KMS-11 (cell line): ENCODE data around the gene ADAMTS6.

Experiments used
- H2AFZ ChIP-seq: fragments of 200-600 bp; sonication (generic); 2 replicates; pipeline ENCODE4 v1.6.1; 2016; ENCODE audit warnings: antibody characterized with exemption, mixed run types, low read depth
- H3K27ac ChIP-seq: fragments of 200-600 bp; sonication (generic); 2 replicates; pipeline ENCODE4 v1.6.1; 2016; ENCODE audit warnings: mild to moderate bottlenecking, mixed run types
- H3K27me3 ChIP-seq: fragments of 200-600 bp; sonication (generic); 2 replicates; pipeline ENCODE4 v1.6.1; 2017; ENCODE audit warnings: mild to moderate bottlenecking, low read depth, mixed run types, moderate library complexity; ENCODE audit not compliant: insufficient read depth
- H3K36me3 ChIP-seq: fragments of 200-600 bp; sonication (generic); 2 replicates; pipeline ENCODE4 v1.6.1; 2017; ENCODE audit warnings: mild to moderate bottlenecking, mixed run types; ENCODE audit not compliant: insufficient read depth
- H3K4me1 ChIP-seq: fragments of 200-600 bp; sonication (generic); 2 replicates; pipeline ENCODE4 v1.6.1; 2016; ENCODE audit warnings: mild to moderate bottlenecking, low read depth, mixed run types; ENCODE audit not compliant: poor library complexity, severe bottlenecking
- H3K4me2 ChIP-seq: fragments of 200-600 bp; sonication (generic); 2 replicates; pipeline ENCODE4 v1.7.0; 2016; ENCODE audit warnings: mild to moderate bottlenecking, mixed run types
- H3K4me3 ChIP-seq: fragments of 200-600 bp; sonication (generic); IDR thresholded peaks from 2 replicates; pipeline ENCODE4 v1.6.1; 2017; ENCODE audit warnings: low read depth, low read length, mixed read lengths; ENCODE audit not compliant: insufficient read depth
- H3K79me2 ChIP-seq: fragments of 200-600 bp; sonication (generic); 2 replicates; pipeline ENCODE4 v1.6.1; 2016; ENCODE audit warnings: low read depth, mixed run types; ENCODE audit not compliant: insufficient read depth
- H3K9ac ChIP-seq: fragments of 200-600 bp; sonication (generic); 2 replicates; pipeline ENCODE4 v1.6.1; 2016; ENCODE audit warnings: mild to moderate bottlenecking, mixed run types
- H4K20me1 ChIP-seq: fragments of 200-600 bp; sonication (generic); 2 replicates; pipeline ENCODE4 v1.6.1; 2016; ENCODE audit warnings: mild to moderate bottlenecking, mixed run types; ENCODE audit not compliant: insufficient read depth
- TF ChIP-seq, protein P1 (sequence below): fragments of 200-600 bp; sonication (generic); conservative IDR thresholded peaks from 2 replicates; pipeline ENCODE4 v1.6.1; 2017; ENCODE audit warnings: low read depth, mild to moderate bottlenecking, antibody characterized with exemption, low read length, moderate library complexity, mixed read lengths

The ADAMTS6 gene

DNA sequence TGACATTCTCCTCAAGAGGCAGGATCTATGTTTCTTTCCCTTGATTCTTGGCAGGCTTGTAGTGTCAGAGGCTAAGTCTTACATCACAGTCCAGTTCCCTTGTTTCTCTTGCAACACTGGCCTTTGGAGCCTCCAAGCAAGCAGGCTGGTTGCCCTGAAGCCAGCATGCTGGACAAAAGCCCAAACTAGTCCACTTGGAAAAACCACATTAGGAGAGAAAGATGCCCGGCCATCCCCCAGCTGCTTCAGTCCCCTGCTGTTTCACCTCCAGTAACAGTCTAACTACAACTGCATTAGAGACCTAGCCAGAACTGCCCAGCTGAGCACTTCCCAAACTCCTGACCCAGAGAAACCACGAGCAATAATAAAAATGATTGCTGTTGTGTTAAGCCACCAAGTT lies 87.6 kb downstream of the ADAMTS6 start:
- no peak overlapping the region for H3K4me2 ChIP-seq
- H3K4me3 ChIP-seq = no peak overlapping the region
- no peak overlapping the region for H3K27ac ChIP-seq
- H3K4me1 ChIP-seq = no peaks in the 10 kb centered on the region
- no peaks in the 10 kb centered on the region for H3K79me2 ChIP-seq
- no peaks in the 10 kb centered on the region for H3K36me3 ChIP-seq
- H3K9ac ChIP-seq = no peak overlapping the region
- H4K20me1 ChIP-seq = no peaks in the 10 kb centered on the region
- TF ChIP-seq, protein P1, sequence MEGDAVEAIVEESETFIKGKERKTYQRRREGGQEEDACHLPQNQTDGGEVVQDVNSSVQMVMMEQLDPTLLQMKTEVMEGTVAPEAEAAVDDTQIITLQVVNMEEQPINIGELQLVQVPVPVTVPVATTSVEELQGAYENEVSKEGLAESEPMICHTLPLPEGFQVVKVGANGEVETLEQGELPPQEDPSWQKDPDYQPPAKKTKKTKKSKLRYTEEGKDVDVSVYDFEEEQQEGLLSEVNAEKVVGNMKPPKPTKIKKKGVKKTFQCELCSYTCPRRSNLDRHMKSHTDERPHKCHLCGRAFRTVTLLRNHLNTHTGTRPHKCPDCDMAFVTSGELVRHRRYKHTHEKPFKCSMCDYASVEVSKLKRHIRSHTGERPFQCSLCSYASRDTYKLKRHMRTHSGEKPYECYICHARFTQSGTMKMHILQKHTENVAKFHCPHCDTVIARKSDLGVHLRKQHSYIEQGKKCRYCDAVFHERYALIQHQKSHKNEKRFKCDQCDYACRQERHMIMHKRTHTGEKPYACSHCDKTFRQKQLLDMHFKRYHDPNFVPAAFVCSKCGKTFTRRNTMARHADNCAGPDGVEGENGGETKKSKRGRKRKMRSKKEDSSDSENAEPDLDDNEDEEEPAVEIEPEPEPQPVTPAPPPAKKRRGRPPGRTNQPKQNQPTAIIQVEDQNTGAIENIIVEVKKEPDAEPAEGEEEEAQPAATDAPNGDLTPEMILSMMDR = no peak
- H2AFZ ChIP-seq = no peak overlapping the region
- no peaks in the 10 kb centered on the region for H3K27me3 ChIP-seq

DNA sequence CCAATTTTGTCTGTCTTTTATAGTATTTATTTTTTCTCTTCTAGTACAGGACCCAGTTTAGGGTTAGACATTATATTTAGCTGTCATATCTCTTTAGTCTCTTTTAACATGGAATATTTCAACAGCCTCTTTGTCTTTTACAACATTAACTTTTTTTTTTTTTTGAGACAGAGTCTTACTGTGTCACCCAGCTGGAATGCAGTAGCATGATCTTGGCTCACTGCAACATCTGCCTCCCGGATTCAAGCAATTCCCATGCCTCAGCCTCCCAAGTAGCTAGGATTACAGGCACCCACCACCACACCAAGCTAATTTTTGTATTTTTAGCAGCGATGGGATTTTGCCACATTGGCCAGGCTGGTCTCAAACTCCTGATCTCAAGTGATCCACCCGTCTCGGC lies 90.1 kb downstream of the ADAMTS6 start:
- Histone ChIP-seq H3K4me2 (no peak overlapping the region), H4K20me1 (no peaks in the 10 kb centered on the region)

DNA sequence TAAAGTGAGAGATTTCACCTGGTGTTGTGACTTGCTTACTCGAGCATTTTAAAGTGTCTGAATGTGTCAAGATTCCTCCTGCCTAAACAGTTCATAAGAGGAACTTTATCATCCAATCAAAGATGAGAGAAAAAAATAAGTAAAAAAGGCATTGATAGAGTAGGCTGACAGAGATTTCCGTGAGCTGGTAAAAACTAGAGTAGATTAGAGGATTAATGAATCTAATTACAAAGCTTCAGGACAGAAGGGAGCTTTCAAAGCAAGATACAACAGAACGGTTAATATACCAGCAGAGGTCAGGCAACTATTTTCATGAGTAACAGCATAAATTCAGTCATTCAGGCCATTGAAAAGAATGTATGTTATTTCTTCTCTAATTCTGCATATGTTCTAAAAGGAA lies 91.5 kb downstream of the ADAMTS6 start:
- Histone ChIP-seq H3K9ac (no peak overlapping the region), H3K4me2 (no peak overlapping the region), H3K4me3 (no peak overlapping the region), H3K36me3 (no peaks in the 10 kb centered on the region), H4K20me1 (no peaks in the 10 kb centered on the region), H3K79me2 (no peaks in the 10 kb centered on the region), H3K27me3 (no peaks in the 10 kb centered on the region), H3K4me1 (no peaks in the 10 kb centered on the region), H2AFZ (no peak overlapping the region), H3K27ac (no peak overlapping the region)
- TF ChIP-seq, protein P1 = no peak

More for the DNA sequence above, 90.1 kb downstream of the ADAMTS6 start:
- no peaks in the 10 kb centered on the region for H3K36me3 ChIP-seq
- H3K27ac ChIP-seq = no peak overlapping the region
- H3K9ac ChIP-seq = no peak overlapping the region
- H2AFZ ChIP-seq = no peak overlapping the region
- H3K79me2 ChIP-seq = no peaks in the 10 kb centered on the region
- no peaks in the 10 kb centered on the region for H3K27me3 ChIP-seq
- H3K4me1 ChIP-seq = no peaks in the 10 kb centered on the region
- H3K4me3 ChIP-seq = no peak overlapping the region
- TF ChIP-seq, protein P1 = no peak

DNA sequence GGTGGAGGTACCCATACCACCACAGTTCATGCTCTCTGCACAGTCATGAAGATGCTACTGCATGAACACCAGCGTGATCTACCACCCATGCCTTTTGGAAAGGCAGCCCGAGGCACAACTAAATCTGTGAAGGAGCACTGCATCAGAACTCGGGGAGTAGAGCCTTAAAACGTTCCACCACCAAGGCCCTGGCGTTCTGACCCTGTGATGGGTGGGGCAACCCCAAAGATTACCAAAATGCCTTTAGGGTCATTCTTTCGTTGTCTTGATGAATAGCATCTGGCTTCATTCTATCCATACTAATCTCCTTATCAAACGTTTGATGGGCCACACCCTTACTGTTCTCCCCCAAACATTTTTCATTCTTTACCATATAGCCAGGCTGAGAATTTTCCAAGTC lies 97.9 kb downstream of the ADAMTS6 start:
- Histone ChIP-seq H3K9ac (no peak overlapping the region), H3K36me3 (no peaks in the 10 kb centered on the region), H3K4me3 (no peak overlapping the region), H3K27me3 (no peaks in the 10 kb centered on the region), H3K27ac (no peak overlapping the region), H3K79me2 (no peaks in the 10 kb centered on the region), H4K20me1 (no peaks in the 10 kb centered on the region), H2AFZ (no peak overlapping the region), H3K4me1 (no peaks in the 10 kb centered on the region), H3K4me2 (no peak overlapping the region)
- TF ChIP-seq, protein P1 = no peak
